HL-60/S4 treated with retinoic acid at 250 ng/mL for 4 days and 3 days (cell line): ENCODE measurements around the gene IER2.
"Not testable (repeated sequence)": the region's sequence is repeated elsewhere in the genome, so short reads cannot be mapped to it uniquely, and the experiment has no call there.

Experiments
- in situ Hi-C: fragments of 300-500 bp; cut with MboI; formaldehyde crosslinking; loops from 2 replicates; pipeline ENCODE4 v1.7.0; 2022; ENCODE audit warnings: low sequenced_read_pairs

The IER2 gene

GRCh38 chr19:13162724-13163608 is 12.8 kb downstream of the IER2 start:
- in situ Hi-C loops, result no loop called here

GRCh38 chr19:13163609-13164342 is 13.6 kb downstream of the IER2 start:
- in situ Hi-C loops, result no loop called here

- in situ Hi-C loops, result no loop called here
Observed at GRCh38 chr19:13164343-13165161, 14.3 kb downstream of the IER2 start.

DNA sequence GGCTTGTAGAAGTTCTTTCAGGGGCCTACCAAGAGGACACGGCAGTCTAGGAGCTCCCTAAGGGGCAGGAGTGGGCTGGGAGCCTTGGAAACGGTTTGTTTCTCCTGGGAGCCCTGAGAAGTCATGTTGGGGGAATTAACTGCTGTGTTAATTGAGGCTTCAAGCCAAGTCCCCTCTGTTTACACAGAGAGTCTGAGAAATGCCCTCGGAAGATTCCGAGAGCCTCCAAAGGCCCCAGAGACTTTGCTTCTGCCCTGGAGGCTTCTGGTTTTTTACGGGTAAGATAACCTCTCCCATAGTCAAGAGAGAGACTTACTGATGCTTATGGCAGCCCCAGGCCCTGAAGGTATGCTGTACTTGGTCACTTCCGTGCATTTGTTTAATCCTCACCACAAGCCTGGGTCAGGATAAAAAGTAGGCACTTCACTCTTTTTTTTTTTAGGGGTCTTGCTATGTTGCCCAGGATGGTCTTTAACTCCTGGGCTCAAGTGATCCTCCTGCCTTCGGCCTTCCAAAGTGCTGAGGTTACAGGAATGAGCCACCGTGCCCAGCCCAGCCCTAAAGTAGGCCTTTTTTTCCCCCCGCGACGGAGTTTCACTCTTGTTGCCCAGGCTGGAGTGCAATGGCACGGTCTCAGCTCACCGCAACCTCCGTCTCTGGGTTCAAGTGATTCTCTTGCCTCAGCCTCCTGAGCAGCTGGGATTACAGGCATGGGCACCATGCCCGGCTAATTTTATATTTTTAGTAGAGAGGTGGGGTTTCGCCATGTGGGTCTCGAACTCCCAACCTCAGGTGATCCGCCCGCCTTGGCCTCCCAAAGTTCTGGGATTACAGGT is 15.2 kb downstream of the IER2 start:
- in situ Hi-C loops, result no loop called here

GRCh38 chr19:13166151-13166550 is 15.9 kb downstream of the IER2 start:
- in situ Hi-C loops, result not testable (repeated sequence)

- in situ Hi-C loops, result no loop called here
Observed at GRCh38 chr19:13169769-13170168, 19.6 kb downstream of the IER2 start.

GRCh38 chr19:13171146-13171545 is 20.9 kb downstream of the IER2 start:
- in situ Hi-C loops, result no loop called here

DNA sequence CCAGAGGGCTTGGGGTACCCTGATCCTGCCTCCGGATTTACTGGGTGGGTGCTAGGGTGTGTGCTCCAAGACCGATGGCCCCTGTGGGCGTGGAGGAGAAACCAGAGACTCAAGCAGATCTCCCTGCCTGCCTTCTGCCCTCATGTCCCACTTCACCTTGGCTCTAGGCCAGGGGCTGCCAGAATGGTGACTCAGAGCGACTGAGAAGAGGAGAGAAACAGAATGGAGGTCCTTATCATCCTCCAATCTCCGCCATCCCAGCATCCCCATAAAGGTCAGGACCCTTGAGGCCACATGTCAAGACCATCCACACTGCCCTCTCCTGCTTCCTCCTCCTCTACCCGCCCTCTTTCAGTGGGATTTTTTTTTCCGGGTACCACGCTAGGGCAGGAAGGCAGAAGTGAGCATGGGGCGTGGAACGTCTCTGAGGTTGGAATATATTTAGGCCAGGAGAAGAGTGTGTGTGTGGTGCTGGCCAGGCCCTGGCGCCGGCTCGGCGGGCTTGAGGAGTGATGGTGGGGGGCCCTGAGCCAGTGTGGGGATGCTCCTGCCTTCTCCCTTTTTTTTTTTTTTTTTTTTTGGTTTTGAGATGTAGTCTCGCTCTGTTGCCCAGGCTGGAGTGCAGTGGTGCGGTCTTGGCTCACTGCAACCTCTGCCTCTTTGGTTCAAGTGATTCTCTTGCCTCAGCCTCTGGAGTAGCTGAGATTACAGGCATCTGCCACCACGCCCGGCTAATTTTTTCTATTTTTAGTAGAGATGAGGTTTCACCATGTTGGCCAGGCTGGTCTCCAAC is 22.3 kb downstream of the IER2 start:
- in situ Hi-C loops, result no loop called here

GRCh38 chr19:13173139-13173737 is 23.0 kb downstream of the IER2 start:
- in situ Hi-C loops, result no loop called here

GRCh38 chr19:13176345-13176744 is 26.1 kb downstream of the IER2 start:
- in situ Hi-C loops, result no loop called here

DNA sequence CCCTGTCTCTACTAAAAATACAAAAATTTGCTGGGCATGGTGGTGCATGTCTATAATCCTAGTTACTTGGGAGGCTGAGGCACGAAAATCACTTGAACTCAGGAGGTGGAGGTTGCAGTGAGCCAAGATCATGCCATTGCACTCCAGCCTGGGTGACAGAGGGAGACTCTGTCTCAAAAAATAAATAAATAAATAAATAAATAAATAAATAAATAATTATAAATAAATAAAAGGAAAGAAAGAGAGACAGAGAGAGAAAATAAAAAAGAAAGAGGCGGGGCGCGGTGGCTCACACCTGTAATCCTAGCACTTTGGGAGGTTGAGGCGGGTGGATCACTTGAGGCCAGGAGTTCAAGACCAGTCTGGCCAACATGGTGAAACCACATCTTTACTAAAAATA is 27.4 kb downstream of the IER2 start:
- in situ Hi-C loops, result not testable (repeated sequence)

DNA sequence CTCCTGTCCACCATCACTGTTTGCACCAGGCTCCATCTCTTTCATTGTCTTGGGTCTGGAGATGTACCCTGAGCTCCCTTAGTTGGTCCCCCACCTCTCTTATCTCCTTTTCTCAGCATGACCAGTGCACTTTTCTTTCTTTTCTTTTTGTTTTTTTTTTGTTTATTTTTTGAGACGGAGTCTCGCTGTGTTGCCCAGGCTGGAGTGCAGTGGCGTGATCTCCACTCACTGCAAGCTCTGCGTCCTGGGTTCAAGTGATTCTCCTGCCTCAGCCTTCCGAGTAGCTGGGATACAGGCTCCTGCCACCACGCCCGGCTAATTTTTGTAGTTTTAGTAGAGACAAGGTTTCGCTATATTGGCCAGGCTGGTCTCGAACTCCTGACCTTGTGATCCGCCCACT is 28.1 kb downstream of the IER2 start:
- in situ Hi-C loops, result not testable (repeated sequence)

DNA sequence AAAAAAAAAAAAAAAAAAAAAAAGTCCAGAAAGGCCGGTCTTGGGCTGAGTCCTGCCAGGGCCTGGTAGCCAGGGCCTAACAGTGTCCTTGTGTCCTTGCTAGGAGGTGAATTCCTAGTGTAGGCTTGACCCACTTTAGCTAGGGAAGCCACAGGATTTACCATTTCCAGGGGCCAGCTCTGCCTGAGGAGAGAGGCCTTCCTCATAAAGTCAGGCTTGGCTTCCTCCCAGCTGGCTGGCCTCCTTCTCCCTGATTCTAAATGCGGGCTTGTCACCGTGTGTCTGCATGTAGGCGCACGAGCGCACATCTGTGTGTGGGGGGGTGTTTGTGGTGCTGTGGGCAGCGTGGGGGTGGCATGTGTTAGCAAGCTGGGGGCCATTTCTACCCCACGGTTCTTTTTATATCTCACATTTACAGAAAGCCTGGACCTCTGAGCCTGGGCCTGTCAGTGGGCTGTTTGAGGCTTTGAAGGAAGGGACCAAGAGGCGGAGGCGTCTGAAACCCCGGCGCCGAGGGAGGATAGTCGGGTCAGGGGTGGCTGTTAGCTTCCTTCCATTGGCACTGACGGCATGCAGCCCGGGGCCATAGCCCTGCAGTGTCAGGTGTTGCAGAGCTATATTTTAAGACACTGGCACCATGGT is 31.7 kb downstream of the IER2 start:
- in situ Hi-C loops, result no loop called here

DNA sequence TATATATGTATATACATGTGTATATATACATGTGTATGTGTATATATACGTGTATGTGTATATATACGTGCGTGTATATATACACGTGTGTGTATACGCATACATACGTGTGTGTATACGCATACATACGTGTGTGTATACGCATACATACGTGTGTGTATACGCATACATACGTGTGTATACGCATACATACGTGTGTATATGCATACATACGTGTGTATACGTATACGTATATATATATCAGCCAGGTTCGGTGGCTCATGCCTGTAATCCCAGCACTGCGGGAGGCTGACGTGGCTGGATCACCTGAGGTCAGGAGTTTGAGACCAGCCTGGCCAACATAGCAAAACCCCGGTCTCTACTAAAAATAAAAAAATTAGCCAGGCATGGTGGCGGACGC is 34.7 kb downstream of the IER2 start:
- in situ Hi-C loops, result not testable (repeated sequence)

- in situ Hi-C loops, result not testable (repeated sequence)
Observed at GRCh38 chr19:13185763-13186657, 35.8 kb downstream of the IER2 start.

- in situ Hi-C loops, result not testable (repeated sequence)
Observed at GRCh38 chr19:13186688-13187087, 36.5 kb downstream of the IER2 start.

- in situ Hi-C loops, result no loop called here
Observed at GRCh38 chr19:13187419-13187818, 37.2 kb downstream of the IER2 start.

DNA sequence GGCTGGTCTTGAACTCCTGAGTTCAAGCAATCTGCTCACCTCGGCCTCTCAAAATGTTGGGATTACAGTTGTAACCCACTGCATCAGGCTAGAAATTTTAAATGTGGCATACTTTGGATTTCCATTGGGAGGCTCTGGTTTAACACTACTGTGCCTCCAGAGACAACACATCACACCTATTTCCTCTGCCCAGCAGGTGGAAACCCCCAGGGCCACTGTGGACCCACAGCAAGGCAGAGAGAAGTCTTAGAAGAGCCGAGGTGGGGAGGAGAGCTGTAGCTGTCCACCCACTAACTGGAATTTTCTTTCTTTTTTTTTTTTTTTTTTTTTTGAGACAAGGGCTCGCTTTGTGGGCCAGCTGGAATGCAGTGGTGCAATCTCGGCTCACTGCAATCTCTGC is 39.4 kb downstream of the IER2 start:
- in situ Hi-C loops, result no loop called here
